PC-3 (cell line): ENCODE measurements around the gene UGGT1. TPM values are rescaled to one million over a fixed set of nuclear protein-coding genes. Genes with fewer than 3 reads are reported as not detected.

Experiments used
- ATAC-seq: fragments of 200-7000 bp; cut with Tn5 transposase; 2 replicates; pipeline ENCODE4 v1.9.1; 2020; ENCODE audit warnings: mild to moderate bottlenecking, moderate library complexity
- BruUV-seq: library from RNA; stranded (reverse); fragments of 400-500 nt; replicated peaks from 2 replicates; lab custom pipeline; 2021; lab: Mats Ljungman, UMichigan
- CTCF ChIA-PET: fragments of 300-600 bp; sonication (Branson Sonifier 250); formaldehyde crosslinking; loops from one replicate; lab custom pipeline; 2022; ENCODE audit warnings: antibody characterized with exemption; lab: Charles Lee
- POLR2A ChIA-PET: fragments of 300-600 bp; sonication (Branson Sonifier 250); formaldehyde crosslinking; loops from one replicate; lab custom pipeline; 2022; ENCODE audit warnings: antibody characterized with exemption; ENCODE audit not compliant: unreplicated experiment; lab: Charles Lee
- DNase-seq: peaks from one replicate; pipeline ENCODE4 v3.0.0-alpha.2; 2015
- H2AFZ ChIP-seq: fragments of 300-600 bp; sonication (generic); 2 replicates; pipeline ENCODE4 v1.6.0; 2016; ENCODE audit warnings: antibody characterized with exemption, low read length
- H3F3A ChIP-seq: fragments of 300-600 bp; sonication (generic); one replicate; pipeline ENCODE4 v1.6.0; 2017; ENCODE audit warnings: antibody characterized with exemption, low read length, control low read depth, mild to moderate bottlenecking; ENCODE audit not compliant: unreplicated experiment
- H3K27ac ChIP-seq: fragments of 300-600 bp; sonication (generic); 2 replicates; pipeline ENCODE4 v1.5.1; 2016; ENCODE audit warnings: mild to moderate bottlenecking, low read length
- H3K27me3 ChIP-seq: fragments of 300-600 bp; sonication (generic); 2 replicates; pipeline ENCODE4 v1.6.1; 2016; ENCODE audit warnings: low read length, mixed read lengths
- H3K36me3 ChIP-seq: fragments of 300-600 bp; sonication (generic); 2 replicates; pipeline ENCODE4 v1.6.1; 2016; ENCODE audit warnings: low read depth, mixed run types, low read length, mixed read lengths
- H3K4me1 ChIP-seq: fragments of 300-600 bp; sonication (generic); 2 replicates; pipeline ENCODE4 v1.5.1; 2016; ENCODE audit warnings: low read length; ENCODE audit not compliant: insufficient read depth
- H3K4me2 ChIP-seq: fragments of 300-600 bp; sonication (generic); 2 replicates; pipeline ENCODE4 v1.6.0; 2016; ENCODE audit warnings: low read length
- H3K4me3 ChIP-seq: fragments of 300-600 bp; sonication (generic); 2 replicates; pipeline ENCODE4 v1.5.1; 2016; ENCODE audit warnings: mild to moderate bottlenecking, low read length, mixed read lengths
- H3K79me2 ChIP-seq: fragments of 300-600 bp; sonication (generic); 2 replicates; pipeline ENCODE4 v1.6.1; 2017; ENCODE audit warnings: low read length, mixed read lengths
- H3K9ac ChIP-seq: fragments of 300-600 bp; sonication (generic); 2 replicates; pipeline ENCODE4 v1.6.0; 2016; ENCODE audit warnings: mild to moderate bottlenecking, low read length
- H3K9me2 ChIP-seq: fragments of 300-600 bp; sonication (generic); replicated peaks from 2 replicates; pipeline ENCODE4 v1.6.1; 2016; ENCODE audit warnings: mixed run types, low read length, mixed read lengths
- H3K9me3 ChIP-seq: fragments of 300-600 bp; sonication (generic); 2 replicates; pipeline ENCODE4 v1.6.1; 2016; ENCODE audit warnings: low read length, mixed read lengths
- H4K20me1 ChIP-seq: fragments of 300-600 bp; sonication (generic); 2 replicates; pipeline ENCODE4 v1.6.1; 2016; ENCODE audit warnings: low read length, mixed read lengths
- CTCF ChIP-seq: fragments of 300-600 bp; sonication (generic); conservative IDR thresholded peaks from 2 replicates; pipeline ENCODE4 v1.5.1; 2017; ENCODE audit warnings: antibody characterized with exemption, low read depth, mild to moderate bottlenecking, low read length
- EZH2 ChIP-seq: fragments of 300-600 bp; sonication (generic); IDR thresholded peaks from one replicate; pipeline ENCODE4 v1.6.1; 2017; ENCODE audit warnings: antibody characterized with exemption, mild to moderate bottlenecking, low read length; ENCODE audit not compliant: unreplicated experiment
- EZH2phosphoT487 ChIP-seq: fragments of 300-600 bp; sonication (generic); IDR thresholded peaks from 2 replicates; pipeline ENCODE4 v1.6.1; 2018; ENCODE audit warnings: mild to moderate bottlenecking, antibody characterized with exemption, low read length, borderline replicate concordance
- intact Hi-C: fragments of 100-400 bp; cut with micrococcal nuclease; formaldehyde crosslinking; loops from 2 replicates; pipeline ENCODE4 v1.9.0; 2023
- total RNA-seq: library from RNA; depleted of rRNA; stranded (reverse); fragments of >200 nt; gene quantifications from 2 replicates; pipeline ENCODE4 v1.2.3, GENCODE V29; 2014

Gene UGGT1
- total RNA-seq, 1 experiment from 2014 or later, result 59.9 TPM

DNA sequence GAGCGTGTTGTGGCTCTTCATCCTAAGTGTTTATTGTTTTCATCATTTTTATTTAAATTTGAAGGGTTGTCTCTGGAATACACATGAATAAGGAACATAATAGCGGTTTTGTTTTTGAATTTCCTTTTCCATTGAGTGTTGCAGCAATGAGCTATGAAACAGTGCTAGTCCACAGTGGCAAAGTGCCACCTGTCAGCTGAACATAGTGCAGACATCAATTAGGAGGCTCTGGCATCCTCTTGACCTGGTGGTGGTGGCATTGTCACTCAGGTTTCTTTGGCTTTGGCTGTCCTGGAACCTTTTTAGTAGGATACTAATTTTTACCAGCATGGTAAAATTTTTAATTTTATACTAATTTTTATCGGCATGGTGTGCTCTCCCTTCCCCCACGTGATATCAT lies 63.2 kb downstream of the UGGT1 start:
- DNase-seq, result no peak
- Histone ChIP-seq H3K9me3 (no peaks in the 10 kb centered on the region), H3K27ac (no peak overlapping the region), H3F3A (no peaks in the 10 kb centered on the region), H3K4me1 (no peaks in the 10 kb centered on the region), H3K27me3 (no peaks in the 10 kb centered on the region), H4K20me1 (no peaks in the 10 kb centered on the region), H3K36me3 (peaks cover 35% of the 10 kb centered on the region), H3K4me2 (no peak overlapping the region), H3K4me3 (no peak overlapping the region), H3K9ac (no peak overlapping the region), H2AFZ (no peak overlapping the region), H3K9me2 (no peaks in the 10 kb centered on the region), H3K79me2 (no peaks in the 10 kb centered on the region)
- POLR2A ChIA-PET, result no interaction called here
- ATAC-seq, result no peak
- BruUV-seq, result no TSS peak
- no peak for TF ChIP-seq EZH2
- TF ChIP-seq CTCF, result no peak
- TF ChIP-seq EZH2phosphoT487, result no peak
- intact Hi-C loops, result no loop called here
- CTCF ChIA-PET, result no interaction called here

DNA sequence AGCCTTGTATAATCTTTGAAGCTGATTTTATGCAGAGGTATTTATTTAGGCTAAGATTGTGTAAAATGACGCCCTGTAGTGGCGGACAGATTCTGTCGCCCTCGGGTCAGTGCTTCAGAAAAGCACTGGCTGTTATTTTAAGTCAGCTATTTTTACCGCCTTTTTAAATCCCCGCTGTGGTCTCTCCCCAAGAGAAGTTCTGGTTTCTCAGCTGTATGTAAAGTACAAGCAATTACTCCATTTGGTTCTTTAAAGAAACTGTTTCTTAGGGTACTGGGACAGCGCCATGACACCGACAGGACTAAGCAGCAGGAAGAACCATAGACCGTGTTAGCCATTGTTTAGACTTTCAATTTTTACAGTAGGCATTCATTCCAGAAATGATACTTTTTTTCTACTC lies 65.0 kb downstream of the UGGT1 start:
- H3K79me2 ChIP-seq, result no peaks in the 10 kb centered on the region
- H3K9ac ChIP-seq, result no peak overlapping the region
- H3K36me3 ChIP-seq, result peaks cover 49% of the 10 kb centered on the region
- no TSS peak for BruUV-seq
- H2AFZ ChIP-seq, result no peak overlapping the region
- no peak for TF ChIP-seq EZH2
- TF ChIP-seq EZH2phosphoT487, result no peak
- TF ChIP-seq CTCF, result no peak
- CTCF ChIA-PET, result no interaction called here
- no peak overlapping the region for H3K4me2 ChIP-seq
- H3K9me3 ChIP-seq, result no peaks in the 10 kb centered on the region
- H3K27ac ChIP-seq, result no peak overlapping the region
- no peaks in the 10 kb centered on the region for H3K9me2 ChIP-seq
- H3K4me1 ChIP-seq, result no peaks in the 10 kb centered on the region
- POLR2A ChIA-PET, result no interaction called here
- intact Hi-C loops, result no loop called here
- H3F3A ChIP-seq, result no peaks in the 10 kb centered on the region
- no peaks in the 10 kb centered on the region for H4K20me1 ChIP-seq
- ATAC-seq (no peak), DNase-seq (no peak)
- H3K4me3 ChIP-seq, result no peak overlapping the region
- no peaks in the 10 kb centered on the region for H3K27me3 ChIP-seq

DNA sequence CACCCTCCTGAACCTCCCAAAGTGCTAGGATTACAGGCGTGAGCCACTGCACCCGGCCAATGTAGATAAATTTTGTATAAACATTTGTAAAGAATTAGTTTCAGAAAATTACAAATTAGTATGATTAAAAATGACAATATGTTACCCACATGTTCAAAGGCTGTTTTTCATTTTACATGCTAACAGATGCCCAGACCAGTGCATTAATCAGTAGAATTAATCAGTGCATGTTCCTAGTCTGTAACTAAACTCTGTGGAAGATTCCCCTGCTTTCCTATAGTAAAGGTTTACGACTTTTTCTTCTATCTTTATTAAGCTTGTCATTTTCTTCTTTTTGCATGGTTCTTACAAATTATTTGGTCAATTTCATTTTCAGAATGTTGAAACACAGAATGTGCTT lies 65.8 kb downstream of the UGGT1 start:
- no peaks in the 10 kb centered on the region for H3K27me3 ChIP-seq
- ATAC-seq, result no peak
- no peaks in the 10 kb centered on the region for H3K9me2 ChIP-seq
- ChIA-PET CTCF (no interaction called here), POLR2A (no interaction called here)
- no peak overlapping the region for H3K27ac ChIP-seq
- H3F3A ChIP-seq, result no peaks in the 10 kb centered on the region
- H3K4me1 ChIP-seq, result no peaks in the 10 kb centered on the region
- H3K4me3 ChIP-seq, result no peak overlapping the region
- H3K79me2 ChIP-seq, result no peaks in the 10 kb centered on the region
- H4K20me1 ChIP-seq, result no peaks in the 10 kb centered on the region
- H2AFZ ChIP-seq, result no peak overlapping the region
- H3K4me2 ChIP-seq, result no peak overlapping the region
- TF ChIP-seq EZH2phosphoT487, result no peak
- no peak for TF ChIP-seq CTCF
- no peak for TF ChIP-seq EZH2
- intact Hi-C loops, result no loop called here
- no peak overlapping the region for H3K9ac ChIP-seq
- no TSS peak for BruUV-seq
- no peak for DNase-seq
- peaks cover 53% of the 10 kb centered on the region for H3K36me3 ChIP-seq
- H3K9me3 ChIP-seq, result no peaks in the 10 kb centered on the region
